SK-N-DZ (cell line): ENCODE measurements around the gene GJA4.
A peak's percentile ranks its signal among the peaks of the same experiment; 100 is the strongest.
"Not testable (repeated sequence)": the region's sequence is repeated elsewhere in the genome, so short reads cannot be mapped to it uniquely, and the experiment has no call there.

Source experiments
- DNase-seq: peaks from one replicate; pipeline ENCODE4 v3.0.0-alpha.2; 2015; ENCODE audit warnings: low spot score

Gene GJA4

GRCh38 chr1:34787461-34788420, 5.1 kb upstream of the GJA4 start:
- no peak for DNase-seq

- DNase-seq: no peak
Observed at GRCh38 chr1:34790985-34791384, 1.8 kb upstream of the GJA4 start.

DNA sequence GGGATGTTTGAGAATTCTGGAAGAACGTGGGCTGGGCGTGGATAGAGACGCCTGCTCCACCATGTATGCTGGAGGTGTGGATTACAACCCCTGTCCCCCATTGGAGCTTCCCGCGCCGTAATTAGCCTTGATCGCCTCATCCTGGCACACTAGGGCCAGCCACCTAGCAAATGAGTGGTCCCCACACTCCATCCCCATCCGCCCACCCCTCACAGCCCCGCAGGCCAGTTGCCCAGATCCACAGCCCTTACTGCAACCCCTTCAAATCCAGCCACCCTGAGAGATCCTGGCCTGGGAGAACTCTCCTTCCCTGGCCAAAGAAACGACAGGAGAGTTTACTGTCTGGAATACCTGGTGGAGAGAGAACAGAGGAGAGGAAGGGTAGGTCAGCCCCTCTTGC, 375 bp upstream of the GJA4 start:
- no peak for DNase-seq

DNA sequence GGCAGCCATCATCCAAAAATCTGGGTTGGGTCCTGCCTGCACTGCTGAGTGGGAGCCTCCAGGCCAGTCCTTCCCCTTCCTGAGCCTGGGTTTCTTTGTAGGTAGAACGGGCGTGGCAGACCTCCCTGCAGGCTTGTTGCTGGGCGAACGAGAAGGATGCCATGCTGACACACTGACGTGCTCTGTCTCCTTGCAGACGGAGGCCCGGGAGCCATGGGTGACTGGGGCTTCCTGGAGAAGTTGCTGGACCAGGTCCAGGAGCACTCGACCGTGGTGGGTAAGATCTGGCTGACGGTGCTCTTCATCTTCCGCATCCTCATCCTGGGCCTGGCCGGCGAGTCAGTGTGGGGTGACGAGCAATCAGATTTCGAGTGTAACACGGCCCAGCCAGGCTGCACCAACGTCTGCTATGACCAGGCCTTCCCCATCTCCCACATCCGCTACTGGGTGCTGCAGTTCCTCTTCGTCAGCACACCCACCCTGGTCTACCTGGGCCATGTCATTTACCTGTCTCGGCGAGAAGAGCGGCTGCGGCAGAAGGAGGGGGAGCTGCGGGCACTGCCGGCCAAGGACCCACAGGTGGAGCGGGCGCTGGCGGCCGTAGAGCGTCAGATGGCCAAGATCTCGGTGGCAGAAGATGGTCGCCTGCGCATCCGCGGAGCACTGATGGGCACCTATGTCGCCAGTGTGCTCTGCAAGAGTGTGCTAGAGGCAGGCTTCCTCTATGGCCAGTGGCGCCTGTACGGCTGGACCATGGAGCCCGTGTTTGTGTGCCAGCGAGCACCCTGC, 1.4 kb downstream of the GJA4 start:
- no peak for DNase-seq

GRCh38 chr1:34794790-34795180, 2.0 kb downstream of the GJA4 start:
- DNase-seq: no peak

GRCh38 chr1:34795916-34796315, 3.1 kb downstream of the GJA4 start:
- no peak for DNase-seq

GRCh38 chr1:34796990-34797389, 4.2 kb downstream of the GJA4 start:
- DNase-seq: no peak

DNA sequence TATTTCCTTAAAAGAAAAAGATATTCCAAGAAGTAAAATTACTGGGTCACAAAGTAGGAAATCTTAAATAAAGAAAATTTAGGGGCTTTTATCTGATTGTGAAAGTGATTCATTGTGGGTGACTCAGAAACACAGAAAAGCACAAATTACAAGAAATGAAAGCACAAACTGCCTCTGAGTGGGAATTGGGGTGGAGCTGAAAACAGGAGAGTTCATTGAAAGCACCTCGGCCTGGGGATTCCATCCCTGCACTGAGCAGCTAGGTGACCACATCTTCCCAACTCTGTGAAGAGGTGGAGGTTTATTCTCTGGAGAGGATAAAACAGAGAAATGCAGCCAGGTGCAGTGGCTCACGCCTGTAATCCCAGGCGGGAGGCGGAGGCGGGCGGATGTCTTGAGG, 7.4 kb downstream of the GJA4 start:
- no peak for DNase-seq

DNA sequence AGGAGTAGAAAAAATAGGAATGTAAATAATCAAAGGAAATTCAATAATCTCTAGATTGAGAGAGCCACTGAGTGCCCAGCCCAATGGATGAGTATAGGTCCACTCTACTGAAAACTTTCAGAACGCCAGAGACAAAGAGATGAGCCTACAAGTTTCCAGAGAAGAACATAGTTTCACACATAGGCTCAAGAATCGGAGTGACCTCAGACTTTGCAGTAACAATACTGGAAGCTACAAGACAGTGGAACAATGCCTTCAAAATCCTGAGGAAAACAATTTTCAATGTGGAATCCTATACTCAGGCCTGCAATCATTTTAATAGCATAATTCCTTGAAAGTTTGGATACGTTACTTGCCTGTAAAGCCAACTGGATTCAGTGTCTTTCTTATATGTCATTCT, 11.0 kb downstream of the GJA4 start:
- no peak for DNase-seq

- no peak for DNase-seq
Observed at GRCh38 chr1:34806396-34806795, 13.6 kb downstream of the GJA4 start.

- no peak for DNase-seq
Observed at GRCh38 chr1:34808051-34808810, 15.4 kb downstream of the GJA4 start.

- DNase-seq: not testable (repeated sequence)
Observed at GRCh38 chr1:34810781-34811180, 18.0 kb downstream of the GJA4 start.

- no peak for DNase-seq
Observed at GRCh38 chr1:34816332-34816731, 23.5 kb downstream of the GJA4 start.

DNA sequence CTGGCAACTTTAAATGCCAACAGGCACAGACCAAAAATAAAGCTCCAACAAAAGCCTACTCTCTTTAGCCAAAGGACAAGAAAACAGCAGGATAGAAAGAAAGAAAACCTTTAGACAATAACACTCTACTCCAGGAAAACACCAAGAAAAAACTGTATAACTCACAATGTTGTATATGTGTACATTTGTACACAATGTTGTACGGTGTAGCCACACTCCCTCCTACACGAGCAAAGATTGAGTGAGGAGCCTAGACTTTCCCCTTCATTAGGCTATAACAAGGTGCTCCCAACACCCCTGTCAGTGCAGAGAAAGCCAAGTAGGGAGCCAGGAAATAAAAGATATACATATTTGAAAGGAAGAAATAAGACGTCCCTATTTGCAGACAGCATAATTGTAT, 24.0 kb downstream of the GJA4 start:
- no peak for DNase-seq

DNA sequence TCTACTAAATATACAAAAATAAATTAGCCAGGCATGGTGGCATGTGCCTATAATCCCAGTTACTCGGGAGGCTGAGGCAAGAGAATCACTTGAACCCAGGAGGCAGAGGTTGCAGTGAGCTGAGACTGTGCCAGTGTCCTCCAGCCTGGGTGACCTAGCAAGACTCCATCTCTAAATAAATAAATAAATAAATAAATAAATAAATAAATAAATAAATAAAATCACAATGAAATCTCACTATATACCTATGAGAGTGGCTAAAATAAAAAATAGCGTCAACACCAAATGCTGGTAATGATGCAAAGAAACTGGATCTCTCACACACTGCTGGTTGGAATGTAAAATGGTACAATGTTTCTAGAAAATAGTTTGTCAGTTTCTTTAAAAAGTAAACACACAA, 26.1 kb downstream of the GJA4 start:
- DNase-seq: not testable (repeated sequence)

- DNase-seq: no peak
Observed at GRCh38 chr1:34822202-34822601, 29.4 kb downstream of the GJA4 start.

DNA sequence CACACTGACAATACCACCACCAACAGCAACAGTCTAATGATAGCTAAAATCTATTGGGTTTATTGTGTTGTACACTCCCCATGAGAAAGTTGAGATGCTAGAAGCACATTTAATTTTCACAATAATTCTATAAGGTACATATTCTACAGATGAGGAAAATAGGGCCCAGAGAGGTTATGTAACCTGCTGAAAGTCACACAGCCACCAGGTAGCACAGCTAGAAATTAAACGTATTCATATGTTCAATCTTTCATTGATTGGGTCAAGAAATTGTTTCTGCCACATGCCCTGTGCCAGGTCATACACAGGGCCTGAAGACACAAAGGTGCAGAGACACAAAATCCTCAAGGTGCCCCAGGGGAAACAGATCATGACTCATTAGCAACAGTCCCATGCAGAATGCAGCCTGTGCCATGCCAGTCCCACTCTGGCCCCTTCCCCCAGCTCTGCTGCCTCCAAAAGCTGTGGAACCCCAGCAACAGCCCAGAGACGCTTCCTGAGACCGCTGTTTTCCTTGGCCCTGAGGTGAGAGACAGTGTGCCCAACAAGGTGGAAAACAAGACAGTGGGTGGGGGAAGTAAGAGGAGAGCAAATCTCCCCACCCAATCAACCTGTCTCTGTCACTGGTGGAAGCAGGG, 32.1 kb downstream of the GJA4 start:
- no peak for DNase-seq

GRCh38 chr1:34825455-34826091, 32.8 kb downstream of the GJA4 start:
- peak; percentile 5 for DNase-seq

DNA sequence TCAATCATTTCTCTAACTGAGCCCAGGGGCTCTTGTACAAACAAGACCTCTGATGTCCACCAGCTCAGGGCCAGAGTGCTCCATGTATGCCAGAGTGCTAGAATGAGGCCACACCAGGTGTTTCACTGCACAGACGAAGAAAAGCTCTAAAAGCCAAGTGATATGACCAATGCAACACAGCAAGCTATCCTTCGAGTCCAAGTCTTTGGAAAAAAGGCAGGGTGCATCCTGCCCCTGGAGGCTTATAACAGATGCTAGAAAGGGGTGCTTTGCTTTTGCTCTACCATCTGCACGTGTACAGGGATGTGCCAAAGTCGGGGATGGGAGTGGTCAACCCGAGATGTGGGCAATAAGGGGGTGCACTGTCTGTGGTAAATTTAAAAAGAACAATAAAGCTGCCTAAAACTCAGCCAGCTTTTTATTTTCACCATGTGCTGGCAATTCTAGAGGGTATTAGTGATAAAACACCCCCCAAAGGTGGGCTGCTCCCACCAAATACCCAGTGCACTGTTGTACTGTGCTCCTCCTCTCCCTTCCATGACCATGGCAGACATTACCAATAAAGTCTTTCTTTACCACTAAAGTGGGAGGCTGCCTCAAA, 34.6 kb downstream of the GJA4 start:
- DNase-seq: no peak

DNA sequence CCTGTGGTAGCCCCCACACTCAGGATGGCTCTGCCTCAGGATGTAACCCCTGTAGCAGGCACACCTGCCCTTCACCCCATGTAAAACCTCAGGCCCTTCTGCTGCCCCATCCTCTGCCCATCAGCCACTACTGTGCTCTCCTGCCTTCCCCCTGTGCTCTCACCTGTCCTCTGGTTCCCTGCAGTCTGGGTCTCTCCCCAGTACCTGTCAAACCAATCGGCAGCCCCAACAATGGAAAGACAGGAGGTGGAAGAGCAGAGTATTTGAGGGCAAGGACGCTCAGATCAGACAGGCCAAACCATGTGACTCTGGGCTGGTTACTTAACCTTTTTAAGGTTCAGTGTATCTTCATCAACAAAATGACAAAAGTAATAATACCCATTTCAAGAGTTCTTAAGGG, 35.8 kb downstream of the GJA4 start:
- no peak for DNase-seq

GRCh38 chr1:34829250-34829649, 36.5 kb downstream of the GJA4 start:
- no peak for DNase-seq
